A375 (cell line): ENCODE measurements around the gene SYNJ2BP. TPM values are rescaled to one million over a fixed set of nuclear protein-coding genes. Genes with fewer than 3 reads are reported as not detected.

Experiments used
- total RNA-seq: library from RNA; depleted of rRNA; stranded (reverse); fragments of >200 nt; shearing (Covaris generic); gene quantifications from 2 replicates; pipeline ENCODE4 v1.2.3, GENCODE V29; 2014; rRNA removed

The SYNJ2BP gene, protein sequence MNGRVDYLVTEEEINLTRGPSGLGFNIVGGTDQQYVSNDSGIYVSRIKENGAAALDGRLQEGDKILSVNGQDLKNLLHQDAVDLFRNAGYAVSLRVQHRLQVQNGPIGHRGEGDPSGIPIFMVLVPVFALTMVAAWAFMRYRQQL
- total RNA-seq: 10.3 and 13.5 TPM in 2 replicates

GRCh38 chr14:70416725-70417349 lies at the start of gene SYNJ2BP:
SYNJ2BP (minus strand) TSS chr14:70417090; CDS start chr14:70416963, 127 bp downstream.

DNA sequence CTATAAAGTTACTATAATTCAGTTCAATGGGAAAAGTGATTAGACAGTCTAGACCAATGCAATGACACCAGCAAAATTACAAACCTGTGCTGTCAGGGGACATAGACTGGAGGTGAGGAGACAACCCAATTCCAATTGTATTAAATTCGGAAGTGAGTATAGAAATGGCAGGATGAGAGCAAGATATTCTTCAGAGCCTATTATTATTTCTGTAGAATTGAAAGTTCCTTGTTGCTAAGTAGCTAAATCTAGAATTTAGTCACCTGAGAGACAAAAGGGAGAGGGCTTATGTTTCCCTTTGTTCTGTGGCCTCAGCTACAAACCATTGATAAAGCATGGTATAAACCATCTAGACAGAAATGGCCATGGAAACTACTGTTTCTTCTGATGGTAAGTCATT lies 35.0 kb upstream of the SYNJ2BP start, which contains the start of gene ADAM21:
TSS of gene ADAM21 (plus strand) at position 301 of the 400 bp plus-strand sequence. CDS start 5,326 bp downstream, outside the sequence.

Other genes starting within 250 kb of the SYNJ2BP start
- not detected in 2 replicates for gene SLC8A3, start 228.1 kb downstream of the SYNJ2BP start, total RNA-seq
- 15.5 and 25.1 TPM in 2 replicates for gene COX16, start 57.4 kb downstream of the SYNJ2BP start, total RNA-seq
- gene ADAM21, start 35.1 kb upstream of the SYNJ2BP start, total RNA-seq: 0.04 and 0.19 TPM in 2 replicates
- 0.23 and 0.48 TPM in 2 replicates for gene ADAM20, start 117.9 kb upstream of the SYNJ2BP start, total RNA-seq
- gene MED6, start 183.6 kb upstream of the SYNJ2BP start, total RNA-seq: 25.0 and 31.3 TPM in 2 replicates
- gene TTC9, start 224.8 kb upstream of the SYNJ2BP start, total RNA-seq: 0.34 TPM in 1 of 2 replicates, not detected in the other